Measurements from ENCODE around the gene RNF123. TPM values are rescaled to one million over a fixed set of nuclear protein-coding genes. Genes with fewer than 3 reads are reported as not detected.

Gene RNF123
- 35.0 TPM for polyA plus RNA-seq (ENCODE audit: insufficient read length)
- long read RNA-seq, donor 1, partial matches to known transcripts: 20 of 20 reads
- long read RNA-seq, donor 1, other reads (novel, unspliced or antisense): 0 of 20 reads
- long read RNA-seq, donor 2, full-length matches to known transcripts: 1 of 7 reads
- long read RNA-seq, donor 2, partial matches to known transcripts: 6 of 7 reads
- long read RNA-seq, donor 2, other reads (novel, unspliced or antisense): 0 of 7 reads
- long read RNA-seq, donor 3: 0 reads
- long read RNA-seq, donor 4: 0 reads
- long read RNA-seq, donor 5: 0 reads
- long read RNA-seq, donor 6: 0 reads
- long read RNA-seq, donor 7, full-length matches to known transcripts: 1 of 34 reads
- long read RNA-seq, donor 7, partial matches to known transcripts: 21 of 34 reads
- long read RNA-seq, donor 7, other reads (novel, unspliced or antisense): 12 of 34 reads
- long read RNA-seq, donor 8: 0 reads

DNA sequence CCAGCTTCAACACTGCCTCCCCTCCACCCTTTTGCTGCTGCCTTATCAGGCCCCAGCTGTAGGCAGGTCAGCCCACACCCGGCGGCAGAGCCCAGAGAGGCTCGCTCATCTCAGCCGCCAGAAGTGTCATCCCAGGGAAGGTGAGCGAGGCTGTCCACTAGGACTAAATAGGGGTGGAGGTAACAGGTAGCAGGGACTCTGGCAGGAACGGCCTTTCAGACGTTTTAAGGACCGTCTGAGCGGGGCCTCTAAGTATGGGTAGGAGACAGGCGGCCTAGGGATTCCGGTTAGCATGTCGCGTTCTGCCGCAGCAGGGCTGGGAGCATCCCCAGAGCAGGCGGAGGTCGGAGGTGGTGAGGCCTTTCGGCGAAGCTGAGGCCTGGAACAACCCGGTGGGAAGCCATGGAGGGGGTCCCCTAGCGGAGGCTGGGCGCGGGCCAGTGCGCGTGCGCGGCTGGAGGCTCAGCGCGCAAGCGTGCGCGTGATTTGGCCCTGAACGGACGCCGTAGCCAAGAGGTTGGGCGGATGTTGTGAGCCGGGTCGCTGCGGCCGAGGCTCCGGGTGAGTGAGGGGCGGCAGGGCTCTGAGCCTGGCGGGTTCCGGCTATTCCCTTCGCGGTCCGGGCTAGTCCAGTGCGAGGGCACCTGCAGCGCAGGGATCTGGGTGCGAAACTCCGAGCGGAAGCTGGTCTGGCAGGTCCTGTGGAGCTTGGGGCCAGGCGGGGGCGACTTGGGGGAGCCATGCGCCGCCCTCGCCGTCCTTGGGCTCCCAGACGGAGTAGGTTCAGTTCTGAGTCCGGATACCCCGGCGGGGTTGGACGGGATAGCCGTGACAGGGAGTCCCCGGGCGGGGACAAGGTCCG is at the start of gene RNF123, which contains the start of gene MST1:
TSS of gene RNF123 (plus strand) at position 512 of the 862 bp plus-strand sequence. CDS start 1,609 bp downstream, outside the sequence.
TSS of gene MST1 (minus strand) at position 429 of the 862 bp plus-strand sequence. CDS start 783 bp downstream, outside the sequence.
- peak; percentile 93 for DNase-seq

DNA sequence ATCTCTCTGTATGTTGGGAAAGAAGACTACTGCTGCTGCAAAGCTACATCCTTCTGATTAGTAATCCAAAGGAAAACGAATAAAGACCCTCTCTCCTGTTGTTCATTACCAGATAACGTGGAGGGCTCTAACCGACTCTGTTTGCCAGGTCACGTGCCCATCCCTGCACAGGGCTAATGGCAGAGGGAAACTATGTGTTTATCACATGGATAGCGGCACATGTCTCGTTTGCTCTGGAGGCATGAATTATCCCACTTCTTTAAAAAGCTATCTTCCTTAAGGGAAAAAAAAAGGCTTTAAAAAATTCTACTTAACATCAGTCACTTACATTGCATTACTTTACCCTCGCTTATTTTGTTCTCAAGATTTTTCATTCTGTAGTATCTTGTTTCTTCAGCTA is 48.1 kb upstream of the RNF123 start:
- DNase-seq: no peak

DNA sequence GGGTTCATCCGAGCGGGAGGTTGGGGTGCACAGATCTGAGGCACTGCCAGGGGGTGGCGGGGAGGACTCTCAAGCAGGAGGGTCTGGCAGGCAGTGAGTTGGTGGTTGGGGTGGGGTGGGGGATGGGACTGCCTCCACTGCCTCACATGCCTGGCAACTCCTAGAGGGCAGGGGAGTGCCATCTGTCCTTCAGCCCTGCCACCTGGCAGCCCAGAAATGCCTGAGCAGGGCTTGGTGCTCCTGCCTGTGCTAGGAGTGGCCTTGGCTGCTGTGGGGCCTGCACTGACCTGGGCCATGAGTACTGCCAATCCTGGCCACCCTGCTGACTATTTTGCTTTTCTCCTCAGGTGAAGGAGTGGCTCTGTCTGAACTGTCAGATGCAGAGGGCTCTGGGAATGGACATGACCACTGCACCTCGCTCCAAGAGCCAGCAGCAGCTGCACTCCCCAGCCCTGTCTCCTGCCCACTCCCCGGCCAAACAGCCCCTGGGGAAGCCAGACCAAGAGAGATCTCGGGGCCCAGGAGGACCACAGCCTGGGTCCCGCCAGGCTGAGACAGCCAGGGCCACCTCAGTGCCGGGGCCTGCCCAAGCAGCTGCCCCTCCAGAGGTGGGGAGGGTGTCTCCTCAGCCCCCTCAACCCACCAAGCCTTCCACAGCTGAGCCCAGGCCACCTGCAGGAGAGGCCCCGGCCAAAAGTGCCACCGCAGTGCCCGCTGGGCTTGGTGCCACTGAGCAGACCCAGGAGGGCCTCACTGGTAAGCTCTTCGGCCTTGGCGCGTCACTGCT is 47.2 kb upstream of the RNF123 start:
- DNase-seq: no peak

DNA sequence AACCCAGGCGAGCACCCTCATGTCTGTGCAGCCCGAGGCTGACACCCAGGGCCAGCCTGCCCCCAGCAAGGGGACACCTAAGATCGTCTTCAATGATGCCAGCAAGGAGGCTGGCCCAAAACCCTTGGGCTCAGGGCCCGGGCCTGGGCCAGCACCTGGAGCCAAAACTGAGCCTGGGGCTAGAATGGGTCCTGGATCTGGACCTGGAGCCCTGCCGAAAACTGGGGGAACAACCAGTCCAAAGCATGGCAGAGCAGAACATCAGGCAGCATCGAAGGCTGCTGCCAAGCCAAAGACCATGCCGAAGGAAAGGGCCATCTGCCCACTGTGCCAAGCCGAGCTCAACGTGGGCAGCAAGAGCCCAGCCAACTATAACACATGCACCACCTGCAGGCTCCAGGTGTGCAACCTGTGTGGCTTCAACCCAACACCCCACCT is 46.6 kb upstream of the RNF123 start:
- no peak for DNase-seq

DNA sequence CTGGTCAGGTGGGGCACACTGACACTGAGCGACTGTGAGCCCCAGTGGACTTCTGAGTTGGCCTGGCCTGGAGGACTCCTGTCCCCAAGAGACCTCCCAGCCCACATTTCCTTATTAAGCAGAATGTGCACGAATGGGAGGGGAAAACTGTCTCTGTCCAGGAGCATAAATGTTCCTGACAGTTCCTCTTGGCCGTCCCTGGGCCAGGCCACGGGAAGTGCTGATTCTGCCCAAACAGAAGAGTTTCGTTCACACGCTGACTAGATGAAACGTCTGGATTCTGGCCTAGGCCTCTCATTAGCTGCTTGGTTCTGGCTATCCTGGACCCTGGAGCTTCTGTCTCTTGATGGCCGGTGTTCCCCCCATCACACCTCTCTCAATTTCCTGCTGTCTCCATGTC is 44.7 kb upstream of the RNF123 start:
- no peak for DNase-seq

DNA sequence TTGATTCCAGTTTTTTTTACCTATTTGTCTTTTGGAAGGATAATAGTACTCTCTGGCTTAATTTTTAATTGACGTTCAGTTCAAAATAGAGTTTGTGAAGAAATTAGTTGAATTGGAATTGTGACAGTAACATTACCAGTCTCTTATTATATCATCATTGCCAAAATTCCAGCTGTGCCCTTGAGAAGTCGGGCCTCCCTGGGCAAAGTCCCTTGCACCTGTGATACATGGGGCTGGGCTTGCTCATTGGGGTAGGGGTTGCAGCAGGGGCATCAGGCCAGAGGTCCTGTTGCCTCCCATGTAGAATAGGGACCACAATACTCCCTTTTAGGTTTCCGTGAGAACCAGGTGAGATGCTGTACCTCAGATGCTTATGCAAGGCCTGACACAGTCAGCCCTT is 43.1 kb upstream of the RNF123 start:
- no peak for DNase-seq

DNA sequence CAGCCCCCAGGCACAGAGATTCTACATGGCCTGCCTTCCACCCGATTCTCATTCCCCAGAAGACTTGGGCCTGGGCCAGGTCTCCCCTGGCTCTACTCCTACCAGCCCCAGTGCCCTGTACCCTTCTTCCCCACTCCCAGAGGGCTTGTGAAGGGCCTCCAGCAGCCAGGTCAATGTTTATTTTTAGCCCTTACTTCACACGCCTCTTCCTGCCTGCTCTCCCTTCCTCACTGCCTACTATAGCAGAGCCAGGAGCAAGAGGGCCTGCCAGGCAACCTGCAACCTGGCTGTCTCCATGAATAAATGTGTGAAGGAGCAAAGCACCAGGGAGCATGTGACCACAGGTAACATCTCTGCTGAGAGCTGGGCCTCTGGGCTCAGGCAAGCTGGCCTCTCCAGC is 41.6 kb upstream of the RNF123 start:
- DNase-seq: no peak

DNA sequence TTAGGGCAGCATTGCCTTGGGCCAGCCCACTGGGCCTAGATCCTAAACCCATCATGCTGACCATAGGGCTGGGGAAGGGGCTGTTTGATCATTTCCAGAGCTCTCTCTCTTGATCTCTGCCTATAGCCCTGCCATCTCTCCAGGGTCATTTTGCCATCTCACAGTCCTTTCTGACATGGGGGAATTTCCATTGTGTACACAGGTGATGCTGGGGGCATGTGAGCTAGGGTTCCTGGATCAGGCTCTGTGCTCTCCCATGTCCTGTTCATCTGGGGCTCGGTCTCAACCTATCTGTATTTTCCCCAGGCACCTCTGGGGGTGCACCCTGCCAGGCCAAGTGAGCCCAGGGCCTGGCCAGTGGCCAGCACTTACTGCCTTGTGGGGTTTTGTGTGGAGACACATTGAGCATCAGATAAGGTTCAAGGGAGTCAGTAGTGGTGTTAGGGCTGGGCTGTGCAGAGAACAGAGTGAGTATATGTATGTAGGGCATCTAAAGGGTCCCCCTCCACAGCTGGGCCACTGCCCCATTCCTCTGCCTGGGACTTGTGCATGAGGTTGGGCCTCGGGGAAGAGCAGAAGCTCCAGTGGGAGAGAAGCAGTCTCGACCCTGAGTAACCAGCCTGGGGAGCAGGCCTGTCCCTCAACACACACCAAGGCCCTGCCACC is 40.9 kb upstream of the RNF123 start:
- no peak for DNase-seq

DNA sequence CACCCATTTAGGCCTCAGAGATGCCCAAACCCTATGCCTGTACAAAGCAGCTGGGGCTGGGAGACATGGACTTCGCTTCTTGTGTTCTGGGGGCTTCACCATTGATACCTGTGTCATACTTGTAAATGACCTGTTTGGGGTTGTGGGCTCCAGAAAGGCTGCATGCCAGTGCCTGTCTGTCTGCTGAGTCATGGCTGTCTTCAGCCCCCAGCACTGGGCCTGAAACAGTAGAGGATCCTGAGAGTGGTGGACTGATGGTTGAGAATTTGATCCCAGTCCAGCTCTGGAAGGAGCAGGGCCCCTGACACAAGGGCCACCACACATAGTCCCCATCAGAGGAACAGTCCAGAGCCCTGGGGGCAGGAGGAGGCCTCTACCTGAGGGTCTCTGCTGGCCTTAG is 39.8 kb upstream of the RNF123 start:
- DNase-seq: no peak

DNA sequence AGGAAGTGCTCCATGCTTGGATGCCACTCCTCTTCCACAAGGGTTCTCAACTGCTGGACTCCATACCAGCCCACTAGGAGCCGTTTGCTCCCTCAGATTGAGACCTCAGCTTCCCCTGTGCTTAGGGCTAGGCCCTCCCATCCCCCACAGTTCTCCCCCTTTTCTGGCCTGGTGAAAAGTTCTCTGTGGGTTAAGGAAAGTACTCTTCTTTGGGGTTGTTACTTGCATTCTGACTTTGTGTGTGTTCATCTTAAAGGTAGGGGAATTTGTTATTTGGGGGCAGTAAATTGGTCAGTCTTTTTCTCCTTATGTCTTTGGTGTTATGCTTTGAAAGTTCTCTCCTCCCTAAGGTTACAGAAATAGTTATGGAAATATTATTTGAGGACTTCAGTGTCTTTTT is 39.2 kb upstream of the RNF123 start:
- no peak for DNase-seq

DNA sequence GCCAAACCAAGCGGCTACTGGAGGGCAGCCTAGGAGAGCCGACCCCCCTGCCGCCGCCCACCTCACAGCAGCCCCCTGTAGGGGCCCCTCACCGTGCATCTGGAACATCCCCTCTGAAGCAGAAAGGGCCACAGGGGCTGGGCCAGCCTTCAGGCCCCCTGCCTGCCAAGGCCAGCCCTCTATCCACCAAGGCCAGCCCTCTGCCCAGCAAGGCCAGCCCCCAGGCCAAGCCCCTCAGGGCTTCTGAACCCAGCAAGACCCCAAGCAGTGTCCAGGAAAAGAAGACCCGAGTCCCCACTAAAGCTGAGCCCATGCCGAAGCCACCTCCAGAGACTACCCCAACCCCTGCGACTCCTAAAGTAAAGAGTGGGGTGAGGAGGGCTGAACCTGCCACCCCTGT is 38.7 kb upstream of the RNF123 start:
- no peak for DNase-seq

DNA sequence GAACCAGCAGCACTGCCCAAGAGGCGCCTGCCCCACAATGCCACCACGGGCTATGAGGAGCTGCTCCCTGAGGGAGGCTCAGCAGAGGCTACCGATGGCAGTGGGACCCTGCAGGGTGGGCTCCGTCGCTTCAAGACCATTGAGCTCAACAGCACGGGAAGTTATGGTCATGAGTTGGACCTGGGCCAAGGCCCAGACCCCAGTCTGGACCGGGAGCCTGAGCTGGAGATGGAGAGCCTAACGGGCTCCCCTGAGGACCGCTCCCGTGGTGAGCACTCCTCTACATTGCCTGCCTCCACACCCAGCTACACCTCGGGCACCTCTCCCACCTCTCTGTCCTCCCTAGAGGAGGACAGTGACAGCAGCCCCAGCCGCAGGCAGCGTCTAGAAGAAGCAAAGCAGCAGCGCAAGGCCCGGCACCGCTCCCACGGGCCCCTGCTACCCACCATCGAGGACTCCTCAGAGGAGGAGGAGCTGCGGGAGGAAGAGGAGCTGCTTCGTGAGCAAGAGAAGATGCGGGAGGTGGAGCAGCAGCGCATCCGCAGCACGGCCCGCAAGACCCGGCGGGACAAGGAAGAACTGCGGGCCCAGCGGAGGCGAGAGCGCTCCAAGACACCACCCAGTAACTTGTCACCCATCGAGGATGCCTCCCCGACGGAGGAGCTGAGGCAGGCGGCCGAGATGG is 37.0 kb upstream of the RNF123 start:
- no peak for DNase-seq

DNA sequence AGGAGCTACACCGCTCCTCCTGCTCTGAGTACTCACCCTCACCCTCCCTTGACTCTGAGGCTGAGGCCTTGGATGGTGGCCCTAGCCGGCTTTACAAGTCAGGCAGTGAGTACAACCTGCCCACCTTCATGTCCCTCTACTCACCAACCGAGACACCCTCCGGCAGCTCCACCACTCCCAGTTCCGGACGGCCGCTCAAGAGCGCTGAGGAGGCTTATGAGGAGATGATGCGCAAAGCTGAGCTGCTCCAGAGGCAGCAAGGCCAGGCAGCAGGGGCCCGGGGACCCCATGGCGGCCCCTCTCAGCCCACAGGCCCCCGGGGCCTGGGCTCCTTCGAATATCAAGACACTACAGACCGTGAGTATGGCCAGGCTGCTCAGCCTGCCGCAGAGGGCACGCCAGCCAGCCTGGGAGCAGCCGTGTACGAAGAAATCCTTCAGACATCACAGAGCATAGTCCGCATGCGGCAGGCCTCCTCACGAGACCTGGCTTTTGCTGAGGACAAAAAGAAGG is 36.4 kb upstream of the RNF123 start:
- DNase-seq: no peak

DNA sequence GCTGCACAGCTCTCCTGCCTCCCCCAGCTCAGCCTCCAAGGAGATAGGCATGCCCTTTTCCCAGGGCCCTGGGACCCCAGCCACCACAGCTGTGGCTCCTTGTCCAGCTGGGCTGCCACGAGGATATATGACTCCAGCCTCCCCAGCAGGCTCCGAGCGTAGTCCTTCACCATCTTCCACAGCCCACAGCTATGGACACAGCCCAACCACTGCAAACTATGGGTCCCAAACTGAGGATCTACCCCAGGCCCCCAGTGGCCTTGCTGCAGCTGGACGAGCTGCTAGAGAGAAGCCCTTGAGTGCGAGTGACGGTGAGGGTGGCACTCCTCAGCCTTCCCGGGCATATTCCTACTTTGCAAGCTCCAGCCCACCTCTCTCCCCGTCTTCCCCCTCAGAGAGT is 35.7 kb upstream of the RNF123 start:
- no peak for DNase-seq

DNA sequence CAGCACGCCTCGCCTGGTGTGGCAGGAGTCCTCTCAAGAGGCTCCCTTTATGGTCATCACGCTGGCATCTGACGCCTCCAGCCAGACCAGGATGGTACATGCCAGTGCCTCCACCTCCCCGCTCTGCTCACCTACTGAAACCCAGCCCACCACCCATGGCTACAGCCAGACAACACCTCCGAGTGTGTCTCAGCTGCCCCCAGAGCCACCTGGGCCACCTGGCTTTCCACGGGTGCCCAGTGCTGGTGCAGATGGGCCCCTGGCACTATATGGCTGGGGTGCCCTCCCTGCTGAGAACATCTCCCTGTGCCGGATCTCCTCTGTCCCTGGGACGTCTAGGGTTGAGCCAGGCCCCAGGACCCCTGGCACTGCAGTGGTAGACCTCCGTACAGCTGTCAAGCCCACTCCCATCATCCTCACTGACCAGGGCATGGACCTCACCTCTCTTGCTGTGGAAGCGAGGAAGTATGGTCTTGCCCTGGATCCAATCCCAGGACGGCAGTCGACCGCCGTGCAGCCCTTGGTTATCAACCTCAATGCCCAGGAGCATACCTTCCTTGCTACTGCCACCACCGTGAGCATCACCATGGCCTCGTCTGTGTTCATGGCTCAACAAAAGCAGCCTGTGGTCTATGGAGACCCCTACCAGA is 35.1 kb upstream of the RNF123 start:
- no peak for DNase-seq

DNA sequence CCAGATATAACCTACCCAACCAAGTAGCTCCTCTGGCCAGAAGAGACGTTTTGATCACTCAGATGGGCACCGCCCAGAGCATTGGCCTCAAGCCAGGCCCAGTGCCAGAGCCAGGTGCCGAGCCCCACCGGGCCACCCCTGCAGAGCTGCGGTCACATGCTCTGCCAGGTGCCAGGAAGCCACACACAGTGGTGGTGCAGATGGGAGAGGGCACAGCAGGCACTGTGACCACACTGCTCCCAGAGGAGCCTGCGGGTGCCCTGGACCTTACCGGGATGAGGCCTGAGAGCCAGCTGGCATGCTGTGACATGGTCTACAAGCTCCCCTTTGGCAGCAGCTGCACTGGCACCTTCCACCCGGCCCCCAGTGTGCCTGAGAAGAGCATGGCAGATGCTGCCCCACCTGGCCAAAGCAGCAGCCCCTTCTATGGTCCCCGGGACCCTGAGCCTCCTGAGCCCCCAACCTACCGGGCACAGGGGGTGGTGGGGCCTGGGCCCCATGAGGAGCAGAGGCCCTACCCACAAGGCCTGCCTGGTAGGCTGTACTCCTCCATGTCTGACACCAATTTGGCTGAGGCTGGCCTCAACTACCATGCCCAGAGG is 34.3 kb upstream of the RNF123 start:
- DNase-seq: no peak

DNA sequence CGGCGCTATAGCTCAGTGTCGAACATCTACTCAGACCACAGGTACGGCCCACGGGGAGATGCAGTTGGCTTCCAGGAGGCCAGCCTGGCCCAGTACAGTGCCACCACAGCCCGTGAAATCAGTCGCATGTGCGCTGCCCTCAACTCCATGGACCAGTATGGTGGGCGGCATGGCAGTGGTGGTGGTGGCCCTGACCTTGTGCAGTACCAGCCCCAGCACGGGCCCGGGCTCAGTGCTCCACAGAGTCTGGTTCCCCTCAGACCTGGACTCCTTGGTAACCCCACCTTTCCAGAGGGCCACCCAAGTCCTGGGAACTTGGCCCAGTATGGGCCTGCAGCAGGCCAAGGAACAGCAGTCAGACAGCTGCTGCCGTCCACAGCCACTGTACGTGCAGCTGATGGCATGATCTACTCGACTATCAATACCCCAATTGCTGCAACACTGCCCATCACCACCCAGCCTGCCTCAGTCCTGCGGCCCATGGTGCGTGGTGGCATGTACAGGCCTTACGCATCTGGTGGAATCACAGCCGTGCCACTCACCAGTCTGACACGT is 33.5 kb upstream of the RNF123 start:
- no peak for DNase-seq

DNA sequence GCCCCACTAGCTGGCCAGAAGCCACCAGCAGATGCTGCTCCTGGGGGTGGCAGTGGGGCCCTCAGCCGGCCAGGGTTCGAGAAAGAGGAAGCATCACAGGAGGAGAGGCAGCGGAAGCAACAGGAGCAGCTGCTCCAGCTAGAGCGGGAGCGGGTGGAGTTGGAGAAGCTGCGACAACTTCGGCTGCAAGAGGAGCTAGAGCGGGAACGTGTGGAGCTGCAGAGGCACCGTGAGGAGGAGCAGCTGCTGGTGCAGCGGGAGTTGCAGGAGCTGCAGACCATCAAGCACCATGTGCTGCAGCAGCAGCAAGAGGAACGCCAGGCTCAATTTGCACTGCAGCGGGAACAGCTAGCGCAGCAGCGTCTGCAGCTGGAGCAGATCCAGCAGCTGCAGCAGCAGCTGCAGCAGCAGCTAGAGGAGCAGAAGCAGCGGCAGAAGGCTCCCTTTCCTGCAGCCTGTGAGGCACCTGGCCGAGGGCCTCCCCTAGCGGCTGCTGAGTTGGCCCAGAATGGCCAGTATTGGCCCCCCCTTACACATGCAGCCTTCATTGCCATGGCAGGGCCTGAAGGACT is 32.7 kb upstream of the RNF123 start:
- no peak for DNase-seq
